Measurements from ENCODE around the gene SCOC. TPM values are rescaled to one million over a fixed set of nuclear protein-coding genes. Genes with fewer than 3 reads are reported as not detected.
A peak's percentile ranks its signal among the peaks of the same experiment; 100 is the strongest.

Gene SCOC
- total and polyA plus RNA-seq, 2 of the 13 experiments (the other 11 are each of a cell fraction or from before 2014, with no cell fraction given), result 43.8 to 65.2 TPM

- TF ChIP-seq PAX8 (CRISPR knock-in tag; IDR thresholded peaks at IDR 0.05; ENCODE audit: borderline replicate concordance), result peak; percentile 74; the same call in 1 of the 2 replicates
- TF ChIP-seq ZNF720 (CRISPR knock-in tag; IDR thresholded peaks at IDR 0.05), result no peak
- peak; percentile 76; the same call in 1 of the 2 replicates for TF ChIP-seq CSRNP1 (CRISPR knock-in tag; IDR thresholded peaks at IDR 0.05)
- TF ChIP-seq IRF1 (CRISPR knock-in tag; IDR thresholded peaks at IDR 0.05; ENCODE audit: low read depth), result no peak
- peak; percentile 20; the same call in 1 of the 2 replicates for TF ChIP-seq CHD2 (IDR thresholded peaks at IDR 0.05; ENCODE audit: low read depth, low read length)
- TF ChIP-seq THAP11 (CRISPR knock-in tag; IDR thresholded peaks at IDR 0.05), result peak; percentile 63
- no peak; the same call in 1 of the 2 replicates for TF ChIP-seq AKNA (CRISPR knock-in tag; IDR thresholded peaks at IDR 0.05; ENCODE audit: borderline replicate concordance)
- peak; percentile 73; the same call in 1 of the 2 replicates for TF ChIP-seq THAP9 (CRISPR knock-in tag; IDR thresholded peaks at IDR 0.05; ENCODE audit: borderline replicate concordance)
- peak; percentile 88 for TF ChIP-seq ZNF883 (CRISPR knock-in tag; IDR thresholded peaks at IDR 0.05; ENCODE audit: not compliant biosample characterization)
- peak; percentile 68 for TF ChIP-seq TFDP2 (CRISPR knock-in tag; IDR thresholded peaks at IDR 0.05)
- peak; percentile 43; the same call in 1 of the 2 replicates for TF ChIP-seq RFX5 (IDR thresholded peaks at IDR 0.05; ENCODE audit: low read depth, low read length)
- TF ChIP-seq NBN (conservative IDR thresholded peaks at IDR 0.05), result no peak
- TF ChIP-seq RARG (CRISPR knock-in tag; IDR thresholded peaks at IDR 0.05; ENCODE audit: low read depth), result 0 out of 2 replicates have a peak, but pooled peaks have one; percentile 72
- no peak for TF ChIP-seq SOX6 (IDR thresholded peaks at IDR 0.05)
- TF ChIP-seq SOX6 (CRISPR knock-in tag; IDR thresholded peaks at IDR 0.05), result peak; percentile 54; the same call in 1 of the 2 replicates
- TF ChIP-seq ZSCAN20 (CRISPR knock-in tag; IDR thresholded peaks at IDR 0.05; ENCODE audit: borderline replicate concordance), result peak; percentile 95
- peak; percentile 99 for TF ChIP-seq ZFY (CRISPR knock-in tag; IDR thresholded peaks at IDR 0.05)
Measured at GRCh38 chr4:140373328-140374129, at the start of gene SCOC (continued).
